Measurements from ENCODE around the gene DYNLT2. TPM values are rescaled to one million over a fixed set of nuclear protein-coding genes. Genes with fewer than 3 reads are reported as not detected.

The DYNLT2 gene
- total RNA-seq, 1 donor, result 1.7 TPM

- no peak for TF ChIP-seq CTCF (IDR thresholded peaks at IDR 0.05; ENCODE audit: insufficient read depth, low read length)
- DNase-seq (ENCODE audit: low read depth), result peak; percentile 81
These were observed 28.8 kb downstream of the DYNLT2 start for GRCh38 chr6:169722362-169723199.

DNA sequence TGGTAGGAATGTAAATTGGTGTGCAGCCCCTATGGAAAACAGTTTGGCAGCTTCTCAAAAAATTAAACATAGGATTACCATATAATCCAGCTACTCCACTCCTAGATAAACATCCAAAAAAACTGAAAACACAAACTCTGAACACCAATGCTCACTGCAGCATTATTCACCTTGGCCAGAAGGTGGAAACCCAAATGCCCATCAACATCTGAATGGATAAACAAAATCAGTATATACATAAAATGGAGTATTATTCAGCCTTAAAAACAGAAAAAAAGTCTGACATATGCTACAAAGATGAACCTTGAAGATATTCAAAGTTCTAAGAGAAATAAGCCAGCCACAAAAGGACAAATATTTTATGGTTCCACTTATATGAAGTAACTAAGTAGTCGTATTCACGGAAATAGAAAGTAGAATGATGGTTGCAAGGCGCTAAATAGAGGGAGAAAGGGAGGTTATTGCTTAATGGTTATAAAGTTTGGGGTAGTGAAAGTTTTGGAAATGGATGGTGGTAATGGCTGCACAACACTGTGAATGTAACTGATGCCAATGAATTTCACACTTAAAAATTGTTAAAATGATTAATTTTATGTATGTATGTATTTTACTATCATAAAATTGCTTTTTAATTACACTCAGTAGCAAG, 31.0 kb downstream of the DYNLT2 start:
- TF ChIP-seq CTCF (IDR thresholded peaks at IDR 0.05; ENCODE audit: insufficient read depth, low read length), result peak; percentile 14

More at GRCh38 chr6:169722362-169723199, 28.8 kb downstream of the DYNLT2 start:
- peak overlapping the region; percentile 75 for H3K4me3 ChIP-seq (ENCODE audit: low read depth, low read length)

DNA sequence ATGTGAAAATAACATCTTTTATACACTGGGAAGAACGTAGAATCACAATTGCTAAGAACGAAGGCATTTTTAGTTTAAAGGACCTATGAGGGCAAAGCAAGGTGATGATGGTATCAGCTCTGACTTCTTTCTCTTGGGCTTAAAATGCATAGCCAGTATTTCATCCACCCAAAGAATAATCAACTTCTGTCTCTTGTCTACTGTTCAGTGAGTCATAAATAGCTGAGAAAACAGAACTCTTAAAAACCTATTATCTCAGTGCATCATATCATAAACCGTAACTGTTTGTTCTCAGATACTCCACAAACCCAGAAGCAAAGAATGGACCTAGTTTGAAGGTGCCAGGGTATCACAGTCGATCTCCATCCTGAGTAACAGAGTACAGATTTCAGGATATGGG, 32.3 kb downstream of the DYNLT2 start:
- no peak overlapping the region for H3K4me3 ChIP-seq (ENCODE audit: low read depth, low read length)
- no peak for TF ChIP-seq CTCF (IDR thresholded peaks at IDR 0.05; ENCODE audit: insufficient read depth, low read length)
- DNase-seq (ENCODE audit: low read depth), result no peak

More for the DNA sequence above, 31.0 kb downstream of the DYNLT2 start:
- no peak for DNase-seq (ENCODE audit: low read depth)
- H3K4me3 ChIP-seq (ENCODE audit: low read depth, low read length), result no peak overlapping the region

GRCh38 chr6:169714595-169714994, 36.8 kb downstream of the DYNLT2 start:
- DNase-seq (ENCODE audit: low read depth), result no peak
- H3K4me3 ChIP-seq (ENCODE audit: low read depth, low read length), result no peak overlapping the region
- TF ChIP-seq CTCF (IDR thresholded peaks at IDR 0.05; ENCODE audit: insufficient read depth, low read length), result no peak

GRCh38 chr6:169714178-169714577, 37.2 kb downstream of the DYNLT2 start:
- DNase-seq (ENCODE audit: low read depth), result no peak
- TF ChIP-seq CTCF (IDR thresholded peaks at IDR 0.05; ENCODE audit: insufficient read depth, low read length), result no peak

DNA sequence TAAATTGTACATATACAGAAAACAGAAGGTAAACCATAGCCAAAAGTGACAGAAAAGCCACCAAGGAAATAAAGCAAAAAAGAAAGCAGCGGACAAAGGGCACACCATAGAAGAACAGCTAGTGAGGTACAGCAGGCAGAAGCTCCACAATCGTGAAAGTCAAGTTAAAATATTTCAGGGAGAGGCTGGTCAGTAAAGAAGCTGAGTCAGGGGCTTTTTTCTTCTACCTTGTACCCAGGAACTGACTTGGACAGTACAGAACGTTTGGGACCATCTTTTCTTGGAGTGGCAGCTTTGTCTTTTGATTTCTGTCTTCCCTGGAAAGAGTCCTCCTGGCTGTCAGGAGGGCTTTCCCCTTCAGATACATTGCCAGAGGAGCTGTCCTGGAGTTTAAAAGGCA, 41.4 kb downstream of the DYNLT2 start:
- DNase-seq (ENCODE audit: low read depth), result no peak

More at GRCh38 chr6:169714178-169714577, 37.2 kb downstream of the DYNLT2 start:
- no peak overlapping the region for H3K4me3 ChIP-seq (ENCODE audit: low read depth, low read length)

More for the DNA sequence above, 41.4 kb downstream of the DYNLT2 start:
- no peak overlapping the region for H3K4me3 ChIP-seq (ENCODE audit: low read depth, low read length)
- no peak for TF ChIP-seq CTCF (IDR thresholded peaks at IDR 0.05; ENCODE audit: insufficient read depth, low read length)

Data from fibroblast of the aortic adventitia (primary cell).